GM23338 (cell line): ENCODE measurements around the gene TAF3. TPM values are rescaled to one million over a fixed set of nuclear protein-coding genes. Genes with fewer than 3 reads are reported as not detected.

Source experiments
- ATAC-seq: fragments of 200-7000 bp; cut with Tn5 transposase; 3 replicates; pipeline ENCODE4 v1.9.1; 2020
- DNase-seq: peaks from one replicate; pipeline ENCODE4 v3.0.0-alpha.2; 2015; ENCODE audit warnings: low spot score
- H2AFZ ChIP-seq: fragments of 200-600 bp; sonication (generic); 2 replicates; pipeline ENCODE4 v1.8.0; 2016; ENCODE audit warnings: antibody characterized with exemption, mild to moderate bottlenecking, moderate library complexity
- H3F3A ChIP-seq: fragments of 200-600 bp; sonication (generic); replicated peaks from 2 replicates; pipeline ENCODE4 v1.8.0; 2017; ENCODE audit warnings: antibody characterized with exemption, mixed run types, low read depth
- H3K27ac ChIP-seq: fragments of 200-600 bp; sonication (generic); 2 replicates; pipeline ENCODE4 v1.6.1; 2016; ENCODE audit warnings: low read depth
- H3K27me3 ChIP-seq: fragments of 200-600 bp; sonication (generic); 2 replicates; pipeline ENCODE4 v1.8.0; 2016; ENCODE audit warnings: mild to moderate bottlenecking, mixed run types, moderate library complexity; ENCODE audit not compliant: insufficient read depth
- H3K36me3 ChIP-seq: fragments of 200-600 bp; sonication (generic); 2 replicates; pipeline ENCODE4 v1.8.0; 2016; ENCODE audit warnings: mild to moderate bottlenecking; ENCODE audit not compliant: insufficient read depth
- H3K4me1 ChIP-seq: fragments of 200-600 bp; sonication (generic); 2 replicates; pipeline ENCODE4 v1.8.0; 2016; ENCODE audit warnings: mild to moderate bottlenecking, moderate library complexity; ENCODE audit not compliant: insufficient read depth
- H3K4me2 ChIP-seq: fragments of 200-600 bp; sonication (generic); 2 replicates; pipeline ENCODE4 v1.7.1; 2017; ENCODE audit warnings: mixed run types
- H3K4me3 ChIP-seq: fragments of 200-600 bp; sonication (generic); 2 replicates; pipeline ENCODE4 v1.6.1; 2016; ENCODE audit warnings: mixed run types
- H3K79me2 ChIP-seq: fragments of 200-600 bp; sonication (generic); replicated peaks from 2 replicates; pipeline ENCODE4 v1.8.0; 2017; ENCODE audit warnings: mild to moderate bottlenecking; ENCODE audit not compliant: insufficient read depth
- H3K9me2 ChIP-seq: fragments of 200-600 bp; sonication (generic); 2 replicates; pipeline ENCODE4 v1.8.0; 2017; ENCODE audit not compliant: insufficient read depth
- H4K20me1 ChIP-seq: fragments of 200-600 bp; sonication (generic); replicated peaks from 2 replicates; pipeline ENCODE4 v1.8.0; 2017; ENCODE audit warnings: mild to moderate bottlenecking; ENCODE audit not compliant: insufficient read depth
- H3K27ac Mint-ChIP-seq: 2 replicates; pipeline ENCODE4 v1.8.0; 2020; ENCODE audit warnings: inconsistent platforms, mild to moderate bottlenecking, moderate library complexity, mixed read lengths
- H3K27me3 Mint-ChIP-seq: 3 replicates; pipeline ENCODE4 v1.8.0; 2022; ENCODE audit warnings: low read depth, mild to moderate bottlenecking, moderate library complexity, mixed read lengths, inconsistent platforms; ENCODE audit not compliant: insufficient read depth, poor library complexity
- H3K36me3 Mint-ChIP-seq: 3 replicates; pipeline ENCODE4 v1.8.0; 2021; ENCODE audit warnings: low read depth, mild to moderate bottlenecking, inconsistent platforms, moderate library complexity, mixed read lengths
- H3K4me1 Mint-ChIP-seq: 3 replicates; pipeline ENCODE4 v1.8.0; 2020; ENCODE audit warnings: mild to moderate bottlenecking, inconsistent platforms, mixed read lengths
- H3K4me3 Mint-ChIP-seq: 3 replicates; pipeline ENCODE4 v1.8.0; 2021; ENCODE audit warnings: moderate library complexity, mild to moderate bottlenecking, inconsistent platforms, mixed read lengths
- H3K9me3 Mint-ChIP-seq: 3 replicates; pipeline ENCODE4 v1.8.0; 2020; ENCODE audit warnings: moderate library complexity, mild to moderate bottlenecking, inconsistent platforms, mixed read lengths
- CREB1 ChIP-seq: fragments of 250-450 bp; sonication (Bioruptor Pico); IDR thresholded peaks from 2 replicates; pipeline ENCODE4 v1.5.0; 2020; ENCODE audit warnings: low read depth, mild to moderate bottlenecking, moderate library complexity
- EZH2 ChIP-seq: fragments of 200-600 bp; sonication (generic); IDR thresholded peaks from one replicate; pipeline ENCODE4 v1.8.0; 2017; ENCODE audit warnings: antibody characterized with exemption, mild to moderate bottlenecking, low read depth; ENCODE audit not compliant: unreplicated experiment
- JUNB ChIP-seq: IDR thresholded peaks from one replicate; pipeline ENCODE4 v1.6.1; 2016; ENCODE audit warnings: antibody characterized with exemption; ENCODE audit not compliant: unreplicated experiment
- ZNF331 ChIP-seq: fragments of 250-450 bp; sonication (Bioruptor Pico); IDR thresholded peaks from 2 replicates; pipeline ENCODE4 v1.5.0; 2020; ENCODE audit warnings: low read depth, mild to moderate bottlenecking, moderate library complexity
- polyA plus RNA-seq: library from polyadenylated mRNA; unstranded; fragments of >200 nt; fragmentation: Nextera tagmentation; extraction: Ambion mirVana; gene quantifications from 2 replicates; pipeline ENCODE4 v1.2.1, GENCODE V29; 2016
- total RNA-seq: library from RNA; depleted of rRNA; stranded (reverse); fragments of >200 nt; shearing (Covaris generic); gene quantifications from 2 replicates; pipeline ENCODE4 v1.2.3, GENCODE V29; 2014
- TF ChIP-seq, protein P1 (sequence below): fragments of 250-450 bp; sonication (Bioruptor Pico); IDR thresholded peaks from 2 replicates; pipeline ENCODE4 v1.5.0; 2020; ENCODE audit warnings: mild to moderate bottlenecking, moderate library complexity
- TF ChIP-seq, protein P2 (sequence below): IDR thresholded peaks from 2 replicates; pipeline ENCODE4 v1.6.1; 2016; ENCODE audit warnings: antibody characterized with exemption
- TF ChIP-seq, protein P3 (sequence below), 2 experiments: fragments of 200-600 bp in 1 of 2; sonication (generic) in 1 of 2; conservative IDR thresholded peaks; 2 replicates each; pipeline versions ENCODE4 v1.5.1 to v1.6.1; 2016 to 2017; ENCODE audit warnings: antibody characterized with exemption in 2 of 2, low read depth in 2 of 2, mild to moderate bottlenecking in 2 of 2, moderate library complexity in 1 of 2

The TAF3 gene
- total and polyA plus RNA-seq, 2 experiments from 2014 or later = 6.4 to 15.2 TPM

DNA sequence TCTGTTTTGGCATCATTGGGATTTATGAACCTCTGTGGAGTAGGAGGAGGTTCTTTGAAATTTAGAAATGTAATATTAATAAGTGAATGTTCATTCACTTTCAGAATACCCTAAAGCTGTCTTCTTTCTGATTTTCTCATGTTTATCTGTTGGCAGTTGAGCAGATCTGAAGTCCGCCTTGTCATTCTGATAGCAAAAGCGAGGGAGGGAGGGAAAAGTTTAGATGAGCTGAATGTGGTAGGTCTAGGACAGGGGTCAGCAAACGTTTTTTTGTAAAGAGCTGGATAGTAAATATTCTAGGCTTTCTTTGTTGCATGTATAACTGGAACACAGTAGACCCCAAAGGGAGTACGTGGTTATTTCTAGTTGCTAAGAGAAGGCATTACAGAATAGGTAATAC is 141.8 kb downstream of the TAF3 start (continued):
- TF ChIP-seq, protein P1, sequence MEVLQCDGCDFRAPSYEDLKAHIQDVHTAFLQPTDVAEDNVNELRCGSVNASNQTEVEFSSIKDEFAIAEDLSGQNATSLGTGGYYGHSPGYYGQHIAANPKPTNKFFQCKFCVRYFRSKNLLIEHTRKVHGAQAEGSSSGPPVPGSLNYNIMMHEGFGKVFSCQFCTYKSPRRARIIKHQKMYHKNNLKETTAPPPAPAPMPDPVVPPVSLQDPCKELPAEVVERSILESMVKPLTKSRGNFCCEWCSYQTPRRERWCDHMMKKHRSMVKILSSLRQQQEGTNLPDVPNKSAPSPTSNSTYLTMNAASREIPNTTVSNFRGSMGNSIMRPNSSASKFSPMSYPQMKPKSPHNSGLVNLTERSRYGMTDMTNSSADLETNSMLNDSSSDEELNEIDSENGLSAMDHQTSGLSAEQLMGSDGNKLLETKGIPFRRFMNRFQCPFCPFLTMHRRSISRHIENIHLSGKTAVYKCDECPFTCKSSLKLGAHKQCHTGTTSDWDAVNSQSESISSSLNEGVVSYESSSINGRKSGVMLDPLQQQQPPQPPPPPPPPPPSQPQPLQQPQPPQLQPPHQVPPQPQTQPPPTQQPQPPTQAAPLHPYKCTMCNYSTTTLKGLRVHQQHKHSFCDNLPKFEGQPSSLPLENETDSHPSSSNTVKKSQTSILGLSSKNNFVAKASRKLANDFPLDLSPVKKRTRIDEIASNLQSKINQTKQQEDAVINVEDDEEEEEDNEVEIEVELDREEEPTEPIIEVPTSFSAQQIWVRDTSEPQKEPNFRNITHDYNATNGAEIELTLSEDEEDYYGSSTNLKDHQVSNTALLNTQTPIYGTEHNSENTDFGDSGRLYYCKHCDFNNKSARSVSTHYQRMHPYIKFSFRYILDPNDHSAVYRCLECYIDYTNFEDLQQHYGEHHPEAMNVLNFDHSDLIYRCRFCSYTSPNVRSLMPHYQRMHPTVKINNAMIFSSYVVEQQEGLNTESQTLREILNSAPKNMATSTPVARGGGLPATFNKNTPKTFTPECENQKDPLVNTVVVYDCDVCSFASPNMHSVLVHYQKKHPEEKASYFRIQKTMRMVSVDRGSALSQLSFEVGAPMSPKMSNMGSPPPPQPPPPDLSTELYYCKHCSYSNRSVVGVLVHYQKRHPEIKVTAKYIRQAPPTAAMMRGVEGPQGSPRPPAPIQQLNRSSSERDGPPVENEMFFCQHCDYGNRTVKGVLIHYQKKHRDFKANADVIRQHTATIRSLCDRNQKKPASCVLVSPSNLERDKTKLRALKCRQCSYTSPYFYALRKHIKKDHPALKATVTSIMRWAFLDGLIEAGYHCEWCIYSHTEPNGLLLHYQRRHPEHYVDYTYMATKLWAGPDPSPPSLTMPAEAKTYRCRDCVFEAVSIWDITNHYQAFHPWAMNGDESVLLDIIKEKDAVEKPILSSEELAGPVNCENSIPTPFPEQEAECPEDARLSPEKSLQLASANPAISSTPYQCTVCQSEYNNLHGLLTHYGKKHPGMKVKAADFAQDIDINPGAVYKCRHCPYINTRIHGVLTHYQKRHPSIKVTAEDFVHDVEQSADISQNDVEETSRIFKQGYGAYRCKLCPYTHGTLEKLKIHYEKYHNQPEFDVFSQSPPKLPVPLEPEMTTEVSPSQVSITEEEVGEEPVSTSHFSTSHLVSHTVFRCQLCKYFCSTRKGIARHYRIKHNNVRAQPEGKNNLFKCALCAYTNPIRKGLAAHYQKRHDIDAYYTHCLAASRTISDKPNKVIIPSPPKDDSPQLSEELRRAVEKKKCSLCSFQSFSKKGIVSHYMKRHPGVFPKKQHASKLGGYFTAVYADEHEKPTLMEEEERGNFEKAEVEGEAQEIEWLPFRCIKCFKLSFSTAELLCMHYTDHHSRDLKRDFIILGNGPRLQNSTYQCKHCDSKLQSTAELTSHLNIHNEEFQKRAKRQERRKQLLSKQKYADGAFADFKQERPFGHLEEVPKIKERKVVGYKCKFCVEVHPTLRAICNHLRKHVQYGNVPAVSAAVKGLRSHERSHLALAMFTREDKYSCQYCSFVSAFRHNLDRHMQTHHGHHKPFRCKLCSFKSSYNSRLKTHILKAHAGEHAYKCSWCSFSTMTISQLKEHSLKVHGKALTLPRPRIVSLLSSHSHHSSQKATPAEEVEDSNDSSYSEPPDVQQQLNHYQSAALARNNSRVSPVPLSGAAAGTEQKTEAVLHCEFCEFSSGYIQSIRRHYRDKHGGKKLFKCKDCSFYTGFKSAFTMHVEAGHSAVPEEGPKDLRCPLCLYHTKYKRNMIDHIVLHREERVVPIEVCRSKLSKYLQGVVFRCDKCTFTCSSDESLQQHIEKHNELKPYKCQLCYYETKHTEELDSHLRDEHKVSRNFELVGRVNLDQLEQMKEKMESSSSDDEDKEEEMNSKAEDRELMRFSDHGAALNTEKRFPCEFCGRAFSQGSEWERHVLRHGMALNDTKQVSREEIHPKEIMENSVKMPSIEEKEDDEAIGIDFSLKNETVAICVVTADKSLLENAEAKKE (CRISPR knock-in tag) = no peak
- TF ChIP-seq, protein P2, sequence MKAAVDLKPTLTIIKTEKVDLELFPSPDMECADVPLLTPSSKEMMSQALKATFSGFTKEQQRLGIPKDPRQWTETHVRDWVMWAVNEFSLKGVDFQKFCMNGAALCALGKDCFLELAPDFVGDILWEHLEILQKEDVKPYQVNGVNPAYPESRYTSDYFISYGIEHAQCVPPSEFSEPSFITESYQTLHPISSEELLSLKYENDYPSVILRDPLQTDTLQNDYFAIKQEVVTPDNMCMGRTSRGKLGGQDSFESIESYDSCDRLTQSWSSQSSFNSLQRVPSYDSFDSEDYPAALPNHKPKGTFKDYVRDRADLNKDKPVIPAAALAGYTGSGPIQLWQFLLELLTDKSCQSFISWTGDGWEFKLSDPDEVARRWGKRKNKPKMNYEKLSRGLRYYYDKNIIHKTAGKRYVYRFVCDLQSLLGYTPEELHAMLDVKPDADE = no peak
- TF ChIP-seq CREB1 (CRISPR knock-in tag) = no peak

DNA sequence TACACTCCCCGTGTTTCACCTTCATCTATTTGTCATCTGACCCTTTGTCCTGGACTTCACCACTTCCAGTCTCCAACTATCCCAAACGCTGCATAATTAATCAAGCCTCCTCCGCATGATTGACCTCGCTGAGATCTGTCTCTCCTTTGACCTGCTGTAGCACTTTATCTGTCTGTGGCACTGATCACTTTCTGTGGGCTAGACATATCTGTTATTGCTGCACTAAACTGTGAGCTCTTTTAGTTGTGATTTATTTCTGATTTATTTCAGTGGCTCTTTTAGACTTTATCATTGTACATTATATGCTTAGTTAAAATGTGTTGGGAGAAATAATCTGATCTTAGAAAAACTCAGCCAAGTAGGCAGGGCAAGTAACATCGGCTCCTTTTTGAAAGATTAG is 144.3 kb downstream of the TAF3 start:
- no peak for ATAC-seq
- Mint-ChIP-seq H3K4me1 (no peaks in the 10 kb centered on the region), H3K27ac (no peak overlapping the region), H3K9me3 (no peaks in the 10 kb centered on the region), H3K4me3 (no peak overlapping the region), H3K27me3 (no peaks in the 10 kb centered on the region), H3K36me3 (peaks cover 11% of the 10 kb centered on the region)
- no peaks in the 10 kb centered on the region; the same call in 1 of the 2 replicates for H3K79me2 ChIP-seq
- H4K20me1 ChIP-seq = no peaks in the 10 kb centered on the region
- 0 out of 2 replicates have a peak, but pooled peaks cover 5% of the 10 kb centered on the region for H3K36me3 ChIP-seq
- H3F3A ChIP-seq = no peaks in the 10 kb centered on the region
- DNase-seq = no peak
- H2AFZ ChIP-seq = no peak overlapping the region
- H3K27me3 ChIP-seq = no peaks in the 10 kb centered on the region
- H3K9me2 ChIP-seq = 0 out of 2 replicates have a peak, but pooled peaks cover 7% of the 10 kb centered on the region
- H3K27ac ChIP-seq = no peak overlapping the region
- no peak overlapping the region for H3K4me2 ChIP-seq
- no peaks in the 10 kb centered on the region for H3K4me1 ChIP-seq
- no peak overlapping the region for H3K4me3 ChIP-seq
- TF ChIP-seq JUNB (no peak), ZNF331 (CRISPR knock-in tag) (no peak), EZH2 (no peak)
- TF ChIP-seq, protein P3, sequence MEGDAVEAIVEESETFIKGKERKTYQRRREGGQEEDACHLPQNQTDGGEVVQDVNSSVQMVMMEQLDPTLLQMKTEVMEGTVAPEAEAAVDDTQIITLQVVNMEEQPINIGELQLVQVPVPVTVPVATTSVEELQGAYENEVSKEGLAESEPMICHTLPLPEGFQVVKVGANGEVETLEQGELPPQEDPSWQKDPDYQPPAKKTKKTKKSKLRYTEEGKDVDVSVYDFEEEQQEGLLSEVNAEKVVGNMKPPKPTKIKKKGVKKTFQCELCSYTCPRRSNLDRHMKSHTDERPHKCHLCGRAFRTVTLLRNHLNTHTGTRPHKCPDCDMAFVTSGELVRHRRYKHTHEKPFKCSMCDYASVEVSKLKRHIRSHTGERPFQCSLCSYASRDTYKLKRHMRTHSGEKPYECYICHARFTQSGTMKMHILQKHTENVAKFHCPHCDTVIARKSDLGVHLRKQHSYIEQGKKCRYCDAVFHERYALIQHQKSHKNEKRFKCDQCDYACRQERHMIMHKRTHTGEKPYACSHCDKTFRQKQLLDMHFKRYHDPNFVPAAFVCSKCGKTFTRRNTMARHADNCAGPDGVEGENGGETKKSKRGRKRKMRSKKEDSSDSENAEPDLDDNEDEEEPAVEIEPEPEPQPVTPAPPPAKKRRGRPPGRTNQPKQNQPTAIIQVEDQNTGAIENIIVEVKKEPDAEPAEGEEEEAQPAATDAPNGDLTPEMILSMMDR (conservative IDR thresholded peaks at IDR 0.05; ENCODE audit: low read depth in 2 of 2) = no peak
